Muscle layer of duodenum (tissue), 2 donors: ENCODE results near the gene INHBA.
A peak's percentile ranks its signal among the peaks of the same experiment; 100 is the strongest.

Experiments
- H3K27ac ChIP-seq: one replicate; pipeline ENCODE4 v1.7.0; 2013; ENCODE audit warnings: mild to moderate bottlenecking, low read length
- H3K27me3 ChIP-seq: one replicate; pipeline ENCODE4 v1.7.0; 2013; ENCODE audit warnings: low read depth, mild to moderate bottlenecking, control low read depth, low read length
- H3K36me3 ChIP-seq, 2 donors: one replicate each; pipeline ENCODE4 v1.7.0; 2013; ENCODE audit warnings: low read length in 2 of 2, control low read depth in 1 of 2, mild to moderate bottlenecking in 1 of 2; ENCODE audit not compliant: insufficient read depth in 2 of 2, control insufficient read depth in 1 of 2
- H3K4me1 ChIP-seq, 2 donors: one replicate each; pipeline ENCODE4 v1.7.0; 2013; ENCODE audit warnings: low read length in 2 of 2, mild to moderate bottlenecking in 2 of 2, control low read depth in 1 of 2, moderate library complexity in 1 of 2; ENCODE audit not compliant: insufficient read depth in 2 of 2, control insufficient read depth in 1 of 2
- H3K4me3 ChIP-seq, 2 donors: one replicate each; pipeline ENCODE4 v1.7.0; 2013; ENCODE audit warnings: low read length in 2 of 2, low read depth in 1 of 2, mild to moderate bottlenecking in 1 of 2
- H3K9me3 ChIP-seq, 2 donors: one replicate each; pipeline ENCODE4 v1.7.0; 2013; ENCODE audit warnings: low read length in 2 of 2, control low read depth in 1 of 2, mild to moderate bottlenecking in 1 of 2; ENCODE audit not compliant: control insufficient read depth in 1 of 2
- donor health status: healthy.

Gene INHBA

GRCh38 chr7:41710838-41711237, 7.9 kb upstream of the INHBA start:
- Histone ChIP-seq H3K36me3 (no peaks in the 10 kb centered on the region), H3K27me3 (no peaks in the 10 kb centered on the region), H3K4me3 (no peak overlapping the region), H3K4me1 (peaks cover 0 to 4% of the 10 kb centered on the region in 2 donors), H3K9me3 (no peaks in the 10 kb centered on the region), H3K27ac (no peak overlapping the region)

- Histone ChIP-seq H3K27me3 (no peaks in the 10 kb centered on the region), H3K36me3 (no peaks in the 10 kb centered on the region), H3K9me3 (no peaks in the 10 kb centered on the region), H3K4me3 (no peak overlapping the region), H3K27ac (no peak overlapping the region), H3K4me1 (peaks cover 0 to 7% of the 10 kb centered on the region in 2 donors)
Observed at GRCh38 chr7:41709621-41710020, 6.7 kb upstream of the INHBA start.

- Histone ChIP-seq H3K36me3 (no peaks in the 10 kb centered on the region), H3K27me3 (no peaks in the 10 kb centered on the region), H3K9me3 (no peaks in the 10 kb centered on the region), H3K27ac (no peak overlapping the region), H3K4me3 (no peak overlapping the region), H3K4me1 (peaks cover 0 to 10% of the 10 kb centered on the region in 2 donors)
Observed at GRCh38 chr7:41708581-41709358, 5.9 kb upstream of the INHBA start.

GRCh38 chr7:41706228-41706930, 3.5 kb upstream of the INHBA start:
- H3K9me3 ChIP-seq, result no peaks in the 10 kb centered on the region
- no peaks in the 10 kb centered on the region for H3K27me3 ChIP-seq
- peak overlapping the region; percentile 47 for H3K27ac ChIP-seq
- H3K4me3 ChIP-seq, result peak overlapping the region; percentile 73 to 76
- H3K4me1 ChIP-seq, result peaks cover 0 to 15% of the 10 kb centered on the region in 2 donors
- H3K36me3 ChIP-seq, result no peaks in the 10 kb centered on the region

- peaks cover 0 to 15% of the 10 kb centered on the region in 2 donors for H3K4me1 ChIP-seq
- no peaks in the 10 kb centered on the region for H3K9me3 ChIP-seq
- H3K27ac ChIP-seq, result peak overlapping the region; percentile 78
- H3K36me3 ChIP-seq, result no peaks in the 10 kb centered on the region
- no peaks in the 10 kb centered on the region for H3K27me3 ChIP-seq
- H3K4me3 ChIP-seq, result peak overlapping the region; percentile 73 to 76
Observed at GRCh38 chr7:41705109-41705901, 2.4 kb upstream of the INHBA start.

GRCh38 chr7:41701068-41701941, 1.6 kb downstream of the INHBA start:
- Histone ChIP-seq H3K27ac (peak overlapping the region; percentile 84), H3K4me1 (peaks cover 0 to 15% of the 10 kb centered on the region in 2 donors), H3K4me3 (peak overlapping the region; percentile 14 to 68)

GRCh38 chr7:41700044-41700471, 2.8 kb downstream of the INHBA start:
- Histone ChIP-seq H3K4me1 (peaks cover 0 to 12% of the 10 kb centered on the region in 2 donors), H3K27ac (peak overlapping the region; percentile 84), H3K27me3 (no peaks in the 10 kb centered on the region), H3K36me3 (peaks cover 0 to 4% of the 10 kb centered on the region in 2 donors), H3K9me3 (no peaks in the 10 kb centered on the region), H3K4me3 (peak overlapping the region; percentile 60 to 68)

More at GRCh38 chr7:41701068-41701941, 1.6 kb downstream of the INHBA start:
- Histone ChIP-seq H3K36me3 (peaks cover 0 to 4% of the 10 kb centered on the region in 2 donors), H3K9me3 (no peaks in the 10 kb centered on the region), H3K27me3 (no peaks in the 10 kb centered on the region)

- H3K4me1 ChIP-seq, result peaks cover 0 to 17% of the 10 kb centered on the region in 2 donors
- peak overlapping the region; percentile 60 to 68 for H3K4me3 ChIP-seq
- H3K27me3 ChIP-seq, result no peaks in the 10 kb centered on the region
- H3K9me3 ChIP-seq, result no peaks in the 10 kb centered on the region
- H3K36me3 ChIP-seq, result peaks cover 0 to 4% of the 10 kb centered on the region in 2 donors
- H3K27ac ChIP-seq, result peak overlapping the region; percentile 83
Observed at GRCh38 chr7:41699516-41699915, 3.4 kb downstream of the INHBA start.

- Histone ChIP-seq H3K27me3 (no peaks in the 10 kb centered on the region), H3K36me3 (peaks cover 0 to 4% of the 10 kb centered on the region in 2 donors), H3K27ac (peak overlapping the region; percentile 83), H3K4me1 (peaks cover 0 to 17% of the 10 kb centered on the region in 2 donors), H3K4me3 (peak overlapping the region; percentile 60 to 68), H3K9me3 (no peaks in the 10 kb centered on the region)
Observed at GRCh38 chr7:41698726-41699125, 4.2 kb downstream of the INHBA start.

GRCh38 chr7:41698114-41698513, 4.8 kb downstream of the INHBA start:
- peaks cover 0 to 4% of the 10 kb centered on the region in 2 donors for H3K36me3 ChIP-seq
- H3K27ac ChIP-seq, result peak overlapping the region; percentile 83
- peaks cover 0 to 23% of the 10 kb centered on the region in 2 donors for H3K4me1 ChIP-seq
- no peaks in the 10 kb centered on the region for H3K27me3 ChIP-seq
- peak overlapping the region; percentile 60 to 68 for H3K4me3 ChIP-seq
- no peaks in the 10 kb centered on the region for H3K9me3 ChIP-seq
